H1 (cell line): ENCODE results near the gene ZNF302. TPM values are rescaled to one million over a fixed set of nuclear protein-coding genes. Genes with fewer than 3 reads are reported as not detected.

Experiments
- CTCF ChIA-PET: fragments of 300-600 bp; sonication (Branson Sonifier 250); formaldehyde crosslinking; loops from one replicate; lab custom pipeline; 2021; ENCODE audit not compliant: partially characterized antibody; lab: Charles Lee
- POLR2A ChIA-PET: fragments of 300-600 bp; sonication (Branson Sonifier 250); formaldehyde crosslinking; loops from one replicate; lab custom pipeline; 2021; ENCODE audit warnings: inconsistent platforms; ENCODE audit not compliant: partially characterized antibody; lab: Charles Lee
- DNase-seq, 2 experiments: peaks; one replicate each; pipeline versions ENCODE4 v3.0.0 to v3.0.0-alpha.2; 2010 to 2022; ENCODE audit warnings: low spot score in 2 of 2, low read depth in 1 of 2, mixed read lengths in 1 of 2
- FAIRE-seq: peaks from 2 replicates; lab custom pipeline; 2011; peaks lifted over from hg19 to GRCh38; lab: Jason Lieb, UNC
- H2AFZ ChIP-seq: 2 replicates; pipeline ENCODE4 v1.8.1; 2012; ENCODE audit warnings: low read length, inconsistent platforms
- H2AK5ac ChIP-seq: 2 replicates; pipeline ENCODE4 v1.6.1; 2013; ENCODE audit warnings: low read depth, low read length
- H2BK120ac ChIP-seq: replicated peaks from 2 replicates; pipeline ENCODE3; 2013; ENCODE audit warnings: low read depth, low read length, inconsistent platforms
- H2BK12ac ChIP-seq: 2 replicates; pipeline ENCODE4 v1.6.1; 2013; ENCODE audit warnings: low read depth, low read length
- H2BK15ac ChIP-seq: 2 replicates; pipeline ENCODE4 v1.6.1; 2013; ENCODE audit warnings: low read length
- H2BK20ac ChIP-seq: 2 replicates; pipeline ENCODE4 v1.6.1; 2013; ENCODE audit warnings: low read length
- H2BK5ac ChIP-seq: 2 replicates; pipeline ENCODE4 v1.6.1; 2013; ENCODE audit warnings: low read depth, low read length
- H3K14ac ChIP-seq: 2 replicates; pipeline ENCODE4 v1.6.1; 2013; ENCODE audit warnings: inconsistent platforms; ENCODE audit not compliant: insufficient read length
- H3K18ac ChIP-seq: 2 replicates; pipeline ENCODE4 v1.6.1; 2013; ENCODE audit warnings: low read length; ENCODE audit errors: extremely low read depth
- H3K23ac ChIP-seq: 2 replicates; pipeline ENCODE4 v1.6.1; 2013; ENCODE audit warnings: inconsistent platforms; ENCODE audit not compliant: insufficient read length
- H3K23me2 ChIP-seq: 2 replicates; pipeline ENCODE4 v1.6.1; 2013; ENCODE audit warnings: low read depth, low read length
- H3K27ac ChIP-seq: 2 replicates; pipeline ENCODE4 v1.6.1; 2011; ENCODE audit warnings: low read depth, low read length, inconsistent platforms
- H3K27me3 ChIP-seq, 4 experiments: replicated peaks in 1 of 4; 1 replicate in 1 of 4; 2 replicates in 3 of 4; pipeline versions ENCODE4 v1.6.1 to v1.8.1; 2011 to 2013; ENCODE audit warnings: low read length in 3 of 4, mild to moderate bottlenecking in 3 of 4, inconsistent platforms in 2 of 4, mixed read lengths in 2 of 4, moderate library complexity in 1 of 4; ENCODE audit not compliant: control insufficient read depth in 3 of 4, insufficient read depth in 3 of 4; ENCODE audit errors: extremely low read depth in 1 of 4
- H3K36me3 ChIP-seq, 4 experiments: 2 replicates each; pipeline versions ENCODE4 v1.6.1 to v1.8.1; 2011 to 2013; ENCODE audit warnings: mild to moderate bottlenecking in 4 of 4, low read length in 3 of 4, moderate library complexity in 2 of 4, control low read depth in 1 of 4, inconsistent platforms in 1 of 4; ENCODE audit not compliant: insufficient read depth in 4 of 4, control insufficient read depth in 2 of 4
- H3K4ac ChIP-seq: replicated peaks from 2 replicates; pipeline ENCODE3; 2013; ENCODE audit warnings: low read length, low read depth, mixed read lengths, inconsistent platforms; ENCODE audit not compliant: insufficient read length
- H3K4me1 ChIP-seq, 4 experiments: replicated peaks in 1 of 4; 1 replicate in 1 of 4; 2 replicates in 3 of 4; pipeline versions ENCODE4 v1.6.1 to v1.8.1; 2011 to 2013; ENCODE audit warnings: low read length in 3 of 4, inconsistent platforms in 2 of 4, mixed read lengths in 1 of 4; ENCODE audit not compliant: insufficient read depth in 4 of 4, control insufficient read depth in 3 of 4
- H3K4me2 ChIP-seq, 2 experiments: 2 replicates each; pipeline versions ENCODE4 v1.6.1 to v1.8.1; 2011 to 2013; ENCODE audit warnings: low read depth in 2 of 2, low read length in 2 of 2, control low read depth in 1 of 2, inconsistent platforms in 1 of 2, mild to moderate bottlenecking in 1 of 2; ENCODE audit not compliant: insufficient read depth in 1 of 2
- H3K4me3 ChIP-seq, 4 experiments: fragments of 200-600, 300-600 bp in 1 of 4; sonication (generic), shearing (Covaris generic), sonication (Bioruptor Twin) in 1 of 4; 2 replicates each; pipeline versions ENCODE4 v1.5.1 to v1.8.1; 2011 to 2016; ENCODE audit warnings: low read length in 4 of 4, low read depth in 3 of 4, control low read depth in 2 of 4, inconsistent platforms in 2 of 4, mild to moderate bottlenecking in 2 of 4, mixed read lengths in 1 of 4, moderate library complexity in 1 of 4; ENCODE audit not compliant: insufficient read depth in 2 of 4; ENCODE audit errors: extremely low read depth in 1 of 4
- H3K56ac ChIP-seq: replicated peaks from 2 replicates; pipeline ENCODE3; 2013; ENCODE audit warnings: low read depth, mild to moderate bottlenecking, mixed read lengths, low read length, inconsistent platforms; ENCODE audit not compliant: insufficient read length
- H3K79me1 ChIP-seq: 2 replicates; pipeline ENCODE4 v1.6.1; 2013; ENCODE audit warnings: low read depth, low read length, control low read depth
- H3K79me2 ChIP-seq, 2 experiments: 2 replicates each; pipeline versions ENCODE4 v1.6.1 to v1.8.1; 2012 to 2013; ENCODE audit warnings: low read length in 2 of 2, mild to moderate bottlenecking in 2 of 2, inconsistent platforms in 1 of 2; ENCODE audit not compliant: insufficient read depth in 2 of 2, control insufficient read depth in 1 of 2
- H3K9ac ChIP-seq, 4 experiments: replicated peaks in 1 of 4; 1 replicate in 1 of 4; 2 replicates in 3 of 4; pipeline versions ENCODE4 v1.6.1 to v1.8.1; 2011 to 2013; ENCODE audit warnings: low read depth in 3 of 4, low read length in 3 of 4, control low read depth in 2 of 4, mild to moderate bottlenecking in 2 of 4, moderate library complexity in 2 of 4, inconsistent platforms in 1 of 4; ENCODE audit errors: extremely low read depth in 1 of 4
- H3K9me3 ChIP-seq, 2 experiments: 2 replicates each; pipeline versions ENCODE4 v1.6.1 to v1.8.1; 2012 to 2013; ENCODE audit warnings: mild to moderate bottlenecking in 2 of 2, moderate library complexity in 2 of 2, control low read depth in 1 of 2, inconsistent platforms in 1 of 2, low read depth in 1 of 2, low read length in 1 of 2, mixed read lengths in 1 of 2; ENCODE audit not compliant: insufficient read depth in 2 of 2
- H4K20me1 ChIP-seq, 2 experiments: replicated peaks in 1 of 2; 2 replicates each; pipeline versions ENCODE3 to v1.8.1; 2011 to 2013; ENCODE audit warnings: inconsistent platforms in 2 of 2, low read length in 2 of 2, mild to moderate bottlenecking in 1 of 2; ENCODE audit not compliant: insufficient read depth in 2 of 2, control insufficient read depth in 1 of 2
- H4K5ac ChIP-seq: 2 replicates; pipeline ENCODE4 v1.6.1; 2013; ENCODE audit warnings: low read length, low read depth, mixed read lengths, inconsistent platforms; ENCODE audit not compliant: insufficient read length
- H4K8ac ChIP-seq: 2 replicates; pipeline ENCODE4 v1.8.0; 2013; ENCODE audit warnings: mild to moderate bottlenecking, moderate library complexity, low read length, inconsistent platforms; ENCODE audit not compliant: insufficient read depth; ENCODE audit errors: extremely low read depth
- H4K91ac ChIP-seq: replicated peaks from 2 replicates; pipeline ENCODE3; 2013; ENCODE audit warnings: low read length, mixed read lengths, inconsistent platforms; ENCODE audit not compliant: insufficient read length
- CEBPB ChIP-seq: IDR thresholded peaks from 2 replicates; pipeline ENCODE4 v1.6.1; 2012; ENCODE audit warnings: low read depth, low read length
- CHD1 ChIP-seq: IDR thresholded peaks from 2 replicates; pipeline ENCODE4 v1.6.1; 2012; ENCODE audit warnings: low read depth, low read length, improper control_type of control experiment
- EP300 ChIP-seq, 2 experiments: IDR thresholded peaks; 1 replicate in 1 of 2; 2 replicates in 1 of 2; pipeline ENCODE4 v1.6.1; 2011 to 2012; ENCODE audit warnings: low read depth in 2 of 2, low read length in 2 of 2, mild to moderate bottlenecking in 2 of 2, borderline replicate concordance in 1 of 2, inconsistent platforms in 1 of 2, moderate library complexity in 1 of 2
- MAX ChIP-seq: IDR thresholded peaks from 2 replicates; pipeline ENCODE4 v1.6.1; 2012; ENCODE audit warnings: inconsistent platforms
- NRF1 ChIP-seq: IDR thresholded peaks from 2 replicates; pipeline ENCODE4 v1.6.1; 2011; ENCODE audit warnings: mild to moderate bottlenecking, low read depth, low read length, improper control_type of control experiment
- RAD21 ChIP-seq, 2 experiments: IDR thresholded peaks in 1 of 2; conservative IDR thresholded peaks in 1 of 2; 2 replicates each; pipeline ENCODE4 v1.6.1; 2011; ENCODE audit warnings: low read depth in 2 of 2, low read length in 2 of 2, improper control_type of control experiment in 1 of 2, inconsistent platforms in 1 of 2, mild to moderate bottlenecking in 1 of 2, moderate library complexity in 1 of 2
- SP1 ChIP-seq: IDR thresholded peaks from 2 replicates; pipeline ENCODE4 v1.6.1; 2011; ENCODE audit warnings: low read depth, low read length
- TEAD4 ChIP-seq: IDR thresholded peaks from 2 replicates; pipeline ENCODE4 v1.6.1; 2012; ENCODE audit warnings: low read depth, low read length, inconsistent platforms, mixed read lengths
- WGBS, 2 experiments: shearing (Covaris generic) in 1 of 2; methylation state at CpG; one replicate each; pipeline versions ENCODE4 v1.1.6 to v1.1.7; 2013 to 2015; ENCODE audit warnings: low lambda C conversion rate in 2 of 2, mixed read lengths in 2 of 2, inconsistent platforms in 1 of 2, low coverage in 1 of 2, missing lambda C conversion rate in 1 of 2; ENCODE audit not compliant: insufficient replicate concordance in 2 of 2, insufficient coverage in 1 of 2, insufficient read length in 1 of 2; ENCODE audit errors: extremely low coverage in 1 of 2, missing lambda C conversion rate in 1 of 2; 5-methylcytosine and 5-hydroxymethylcytosine counted together
- polyA plus RNA-seq, 7 experiments: library from polyadenylated mRNA; depleted of rRNA in 3 of 7; stranded (reverse) in 5 of 7; unstranded in 2 of 7; fragments of >200 nt in 5 of 7; fragments of 200-250 nt in 2 of 7; gene quantifications; 1 replicate in 5 of 7; 2 replicates in 1 of 7; 4 replicates in 1 of 7; pipeline versions ENCODE4 v1.2.1 to v1.2.3, GENCODE V29; 2011 to 2013; ENCODE audit warnings: missing spikeins in 2 of 7, mixed read lengths in 2 of 7
- total RNA-seq: library from RNA; stranded (reverse); fragmentation: NEBNext Ultra II Directional; extraction: Animal tissue kit (Norgen Biotek cat#: 25700); gene quantifications from 2 replicates; pipeline ENCODE4 v1.2.1, GENCODE V29; 2021
- TF ChIP-seq, protein P1 (sequence below): IDR thresholded peaks from 2 replicates; pipeline ENCODE4 v1.6.1; 2012; ENCODE audit warnings: inconsistent platforms
- TF ChIP-seq, protein P2 (sequence below), 3 experiments: IDR thresholded peaks; 1 replicate in 2 of 3; 2 replicates in 1 of 3; pipeline versions ENCODE4 v1.5.1 to v1.6.1; 2011; ENCODE audit warnings: low read length in 3 of 3, mild to moderate bottlenecking in 3 of 3, inconsistent platforms in 2 of 3, low read depth in 1 of 3, moderate library complexity in 1 of 3; ENCODE audit not compliant: insufficient read depth in 1 of 3; ENCODE audit errors: control extremely low read depth in 1 of 3

ZNF302 gene
- total and polyA plus RNA-seq, 2 of the 8 experiments (the other 6 are each of a cell fraction or from before 2014, with no cell fraction given) = 9.1 to 20.4 TPM

GRCh38 chr19:34662919-34663318 lies 14.6 kb upstream of the ZNF302 start:
- FAIRE-seq = peak; percentile 42
- peak in 1 of 2 experiments; percentile 19 for DNase-seq
- no peak overlapping the region for H2BK15ac ChIP-seq
- no peak for TF ChIP-seq NRF1
- TF ChIP-seq, protein P1, sequence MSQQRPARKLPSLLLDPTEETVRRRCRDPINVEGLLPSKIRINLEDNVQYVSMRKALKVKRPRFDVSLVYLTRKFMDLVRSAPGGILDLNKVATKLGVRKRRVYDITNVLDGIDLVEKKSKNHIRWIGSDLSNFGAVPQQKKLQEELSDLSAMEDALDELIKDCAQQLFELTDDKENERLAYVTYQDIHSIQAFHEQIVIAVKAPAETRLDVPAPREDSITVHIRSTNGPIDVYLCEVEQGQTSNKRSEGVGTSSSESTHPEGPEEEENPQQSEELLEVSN = peak; percentile 55; the same call in 1 of the 2 replicates
- no peak for TF ChIP-seq CEBPB
- TF ChIP-seq SP1 = no peak
- peak; percentile 79 for TF ChIP-seq MAX
- no peak for TF ChIP-seq TEAD4
- peak; percentile 42 to 45 for TF ChIP-seq RAD21 (IDR thresholded peaks at IDR 0.05 in 1 of 2, conservative IDR thresholded peaks at IDR 0.05 in 1 of 2; ENCODE audit: low read depth in 2 of 2, low read length in 2 of 2)
- no peak for TF ChIP-seq CHD1
- TF ChIP-seq EP300 (IDR thresholded peaks at IDR 0.05; ENCODE audit: borderline replicate concordance in 1 of 2, low read depth in 2 of 2, low read length in 2 of 2) = no peak
- TF ChIP-seq, protein P2, sequence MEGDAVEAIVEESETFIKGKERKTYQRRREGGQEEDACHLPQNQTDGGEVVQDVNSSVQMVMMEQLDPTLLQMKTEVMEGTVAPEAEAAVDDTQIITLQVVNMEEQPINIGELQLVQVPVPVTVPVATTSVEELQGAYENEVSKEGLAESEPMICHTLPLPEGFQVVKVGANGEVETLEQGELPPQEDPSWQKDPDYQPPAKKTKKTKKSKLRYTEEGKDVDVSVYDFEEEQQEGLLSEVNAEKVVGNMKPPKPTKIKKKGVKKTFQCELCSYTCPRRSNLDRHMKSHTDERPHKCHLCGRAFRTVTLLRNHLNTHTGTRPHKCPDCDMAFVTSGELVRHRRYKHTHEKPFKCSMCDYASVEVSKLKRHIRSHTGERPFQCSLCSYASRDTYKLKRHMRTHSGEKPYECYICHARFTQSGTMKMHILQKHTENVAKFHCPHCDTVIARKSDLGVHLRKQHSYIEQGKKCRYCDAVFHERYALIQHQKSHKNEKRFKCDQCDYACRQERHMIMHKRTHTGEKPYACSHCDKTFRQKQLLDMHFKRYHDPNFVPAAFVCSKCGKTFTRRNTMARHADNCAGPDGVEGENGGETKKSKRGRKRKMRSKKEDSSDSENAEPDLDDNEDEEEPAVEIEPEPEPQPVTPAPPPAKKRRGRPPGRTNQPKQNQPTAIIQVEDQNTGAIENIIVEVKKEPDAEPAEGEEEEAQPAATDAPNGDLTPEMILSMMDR (IDR thresholded peaks at IDR 0.05; ENCODE audit: control extremely low read depth in 1 of 3, insufficient read depth in 1 of 3, low read depth in 1 of 3, low read length in 3 of 3) = peak; percentile 59 to 75 (median 63)

More at GRCh38 chr19:34662919-34663318, 14.6 kb upstream of the ZNF302 start:
- no peaks in the 10 kb centered on the region for H3K4me1 ChIP-seq
- H2BK12ac ChIP-seq = no peak overlapping the region
- H3K4me3 ChIP-seq = no peak overlapping the region
- H3K4ac ChIP-seq = no peak overlapping the region
- no peak overlapping the region for H3K18ac ChIP-seq
- no peak overlapping the region for H2BK5ac ChIP-seq
- H3K14ac ChIP-seq = no peak overlapping the region
- no peak overlapping the region for H3K4me2 ChIP-seq
- H3K79me1 ChIP-seq = no peaks in the 10 kb centered on the region
- H3K9ac ChIP-seq = no peak overlapping the region
- ChIA-PET POLR2A (no interaction called here), CTCF (interaction anchor here (0.7 to 5.5 kb wide), 5 partner anchors 10 to 154 kb away, joined by 3 to 31 read pairs (median 5); no protein-coding TSS in a partner anchor)
- no peaks in the 10 kb centered on the region for H3K36me3 ChIP-seq
- no peak overlapping the region for H2AFZ ChIP-seq
- H2BK20ac ChIP-seq = no peak overlapping the region
- no peak overlapping the region for H4K91ac ChIP-seq
- no peak overlapping the region for H4K5ac ChIP-seq
- H3K9me3 ChIP-seq = peaks cover 0 to 16% of the 10 kb centered on the region in 2 experiments; a peak in 2 of 4 replicates
- no peaks in the 10 kb centered on the region for H4K20me1 ChIP-seq
- no peaks in the 10 kb centered on the region for H3K79me2 ChIP-seq
- H2BK120ac ChIP-seq = no peak overlapping the region
- no peak overlapping the region for H3K56ac ChIP-seq
- 46% methylated on average over 5 of the region's 5 CpGs; no CpG with 5 or more reads in 1 of the 2 experiments for WGBS, 2 experiments
- no peak overlapping the region for H3K23ac ChIP-seq
- no peaks in the 10 kb centered on the region for H3K23me2 ChIP-seq
- no peak overlapping the region for H3K27ac ChIP-seq
- no peaks in the 10 kb centered on the region for H3K27me3 ChIP-seq
- H4K8ac ChIP-seq = no peak overlapping the region
- H2AK5ac ChIP-seq = no peak overlapping the region
